GM10266 (cell line): ENCODE results near the gene DNAJB11.

Experiments used
- DNase-seq: peaks from one replicate; pipeline ENCODE4 v3.0.0; 2012; ENCODE audit errors: extremely low spot score
- TF ChIP-seq, protein P1 (sequence below): IDR thresholded peaks from 2 replicates; pipeline ENCODE4 v1.5.1; 2012; ENCODE audit warnings: mild to moderate bottlenecking, low read depth; ENCODE audit not compliant: control insufficient read depth, insufficient read depth; ENCODE audit errors: missing control alignments

The DNAJB11 gene

DNA sequence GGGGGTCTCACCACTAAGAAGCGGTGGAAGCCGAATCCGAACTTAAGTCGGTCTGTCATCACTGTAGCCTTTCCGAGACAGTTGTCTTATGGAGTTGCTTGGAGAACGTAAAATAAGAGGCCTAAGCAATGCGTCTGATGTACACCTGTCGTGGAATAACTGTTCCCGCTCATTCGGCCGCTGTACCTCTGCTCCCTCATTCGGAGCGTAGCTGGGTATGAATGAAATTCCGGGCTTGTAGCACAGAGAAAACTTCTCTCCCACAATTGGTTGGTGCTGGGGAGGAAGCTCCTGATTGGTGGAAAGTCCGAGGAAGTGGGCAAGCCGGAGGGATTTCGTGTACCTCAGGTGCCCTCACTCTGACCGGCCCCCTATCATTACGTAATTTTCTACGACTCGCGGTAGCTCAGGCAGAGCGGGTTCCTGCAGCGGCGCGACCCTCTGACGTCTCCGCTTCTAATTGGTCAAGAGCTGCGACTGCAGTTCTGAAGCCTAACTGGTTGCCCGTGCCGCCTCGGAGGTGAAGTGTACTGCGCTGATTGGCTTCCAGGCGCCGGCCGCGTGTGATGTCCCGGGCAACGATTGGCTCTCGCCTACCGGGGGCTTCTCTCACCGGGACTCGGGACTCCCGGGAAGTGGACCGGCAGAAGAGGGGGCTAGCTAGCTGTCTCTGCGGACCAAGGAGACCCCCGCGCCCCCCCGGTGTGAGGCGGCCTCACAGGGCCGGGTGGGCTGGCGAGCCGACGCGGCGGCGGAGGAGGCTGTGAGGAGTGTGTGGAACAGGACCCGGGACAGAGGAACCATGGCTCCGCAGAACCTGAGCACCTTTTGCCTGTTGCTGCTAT is at the start of gene DNAJB11:
Gene DNAJB11, plus strand, starts transcription at position 625 of the 845 bp plus-strand sequence. Its CDS starts 178 bp downstream, at position 803.
- TF ChIP-seq, protein P1, sequence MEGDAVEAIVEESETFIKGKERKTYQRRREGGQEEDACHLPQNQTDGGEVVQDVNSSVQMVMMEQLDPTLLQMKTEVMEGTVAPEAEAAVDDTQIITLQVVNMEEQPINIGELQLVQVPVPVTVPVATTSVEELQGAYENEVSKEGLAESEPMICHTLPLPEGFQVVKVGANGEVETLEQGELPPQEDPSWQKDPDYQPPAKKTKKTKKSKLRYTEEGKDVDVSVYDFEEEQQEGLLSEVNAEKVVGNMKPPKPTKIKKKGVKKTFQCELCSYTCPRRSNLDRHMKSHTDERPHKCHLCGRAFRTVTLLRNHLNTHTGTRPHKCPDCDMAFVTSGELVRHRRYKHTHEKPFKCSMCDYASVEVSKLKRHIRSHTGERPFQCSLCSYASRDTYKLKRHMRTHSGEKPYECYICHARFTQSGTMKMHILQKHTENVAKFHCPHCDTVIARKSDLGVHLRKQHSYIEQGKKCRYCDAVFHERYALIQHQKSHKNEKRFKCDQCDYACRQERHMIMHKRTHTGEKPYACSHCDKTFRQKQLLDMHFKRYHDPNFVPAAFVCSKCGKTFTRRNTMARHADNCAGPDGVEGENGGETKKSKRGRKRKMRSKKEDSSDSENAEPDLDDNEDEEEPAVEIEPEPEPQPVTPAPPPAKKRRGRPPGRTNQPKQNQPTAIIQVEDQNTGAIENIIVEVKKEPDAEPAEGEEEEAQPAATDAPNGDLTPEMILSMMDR = no peak
- peak; percentile 100 for DNase-seq

- TF ChIP-seq, protein P1 = no peak
- DNase-seq = peak; percentile 55
Observed at GRCh38 chr3:186520957-186521842, 49.3 kb upstream of the DNAJB11 start.

DNA sequence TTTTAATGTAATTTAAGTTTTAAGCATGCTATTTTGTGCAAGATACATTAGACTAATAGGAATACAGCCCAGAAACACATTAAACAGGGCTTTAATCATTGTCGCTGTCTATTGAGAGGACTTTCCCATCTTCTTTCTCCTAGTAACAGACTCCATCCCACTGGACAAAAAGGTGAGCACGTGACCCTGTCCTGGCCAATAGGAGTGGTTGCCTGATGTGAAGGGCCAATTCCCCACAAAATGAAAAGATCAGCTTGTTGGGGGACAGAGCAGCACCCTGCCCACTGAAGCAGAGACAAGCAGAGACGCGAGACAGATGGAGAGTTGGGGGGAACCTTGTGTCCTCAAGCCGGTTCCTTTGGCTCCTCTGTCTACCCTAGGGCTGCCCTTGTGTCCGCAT is 47.5 kb upstream of the DNAJB11 start:
- TF ChIP-seq, protein P1 = no peak
- no peak for DNase-seq

- no peak for DNase-seq
- TF ChIP-seq, protein P1 = no peak
Observed at GRCh38 chr3:186523434-186523833, 47.1 kb upstream of the DNAJB11 start.

GRCh38 chr3:186524616-186525015 is 45.9 kb upstream of the DNAJB11 start:
- TF ChIP-seq, protein P1 = no peak
- no peak for DNase-seq

DNA sequence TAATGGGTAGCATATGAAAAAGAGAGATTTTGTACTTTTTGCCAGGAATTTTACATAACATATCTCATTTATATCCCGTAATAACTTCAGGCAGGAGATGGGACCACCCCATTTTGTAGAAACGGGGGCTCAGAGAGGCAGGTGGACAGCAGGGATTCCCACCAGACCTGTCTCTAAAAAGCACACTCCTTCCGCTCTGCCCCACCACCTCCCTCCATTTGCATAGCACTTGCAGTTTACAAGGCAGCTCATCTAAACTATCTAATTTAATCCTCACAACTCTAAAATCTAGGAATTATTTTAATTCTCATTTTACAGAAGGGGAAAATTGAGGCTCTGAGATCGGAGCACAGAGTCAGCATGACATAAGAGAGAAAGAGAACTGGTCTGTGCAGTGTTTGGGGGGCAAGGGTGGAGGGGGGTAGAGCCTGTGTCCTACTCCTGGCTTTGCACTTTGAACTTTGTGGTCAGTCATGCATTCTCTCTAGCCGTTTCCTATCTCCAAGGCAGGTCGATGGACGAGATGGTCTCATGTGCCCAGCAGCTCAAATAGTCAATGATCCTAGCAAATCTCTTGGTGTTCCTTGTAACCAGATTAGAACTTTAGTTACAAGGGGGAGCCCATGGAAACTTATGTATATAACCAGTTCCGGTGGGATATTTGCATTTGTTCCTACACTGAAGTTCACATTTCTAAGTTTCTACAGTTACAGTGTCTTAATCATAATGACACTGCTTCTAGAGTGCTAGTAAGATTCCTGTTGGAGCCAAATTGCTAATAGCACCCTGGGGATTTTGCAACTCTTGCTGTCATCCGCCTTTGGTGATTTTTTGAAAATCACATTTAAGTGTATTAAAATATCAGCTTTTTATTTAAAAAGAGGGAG is 44.9 kb upstream of the DNAJB11 start:
- TF ChIP-seq, protein P1 = no peak
- no peak for DNase-seq
